HEK293 (cell line): ENCODE measurements around the gene CTIF.

Source experiments
- CTCF ChIA-PET: fragments of 350-600 bp; formaldehyde crosslinking; extraction: SDS; loops from one replicate; lab custom pipeline; 2021; ENCODE audit warnings: antibody characterized with exemption; lab: Yijun Ruan, JAX
- POLR2A ChIA-PET: fragments of 300-600 bp; formaldehyde crosslinking; extraction: SDS; loops from one replicate; lab custom pipeline; 2020; ENCODE audit warnings: antibody characterized with exemption, inconsistent platforms; lab: Yijun Ruan, JAX
- H3K27ac ChIP-seq: fragments of 200-500 bp; sonication (Bioruptor generic); 2 replicates; pipeline ENCODE4 v1.5.1; 2014; ENCODE audit warnings: low read depth, low read length, control low read depth, inconsistent platforms; ENCODE audit errors: extremely low read depth
- H3K36me3 ChIP-seq, 2 experiments: fragments of 200-500 bp in 1 of 2; sonication (Bioruptor generic) in 1 of 2; 1 replicate in 1 of 2; 2 replicates in 1 of 2; pipeline ENCODE4 v1.5.1; 2014 to 2017; ENCODE audit warnings: inconsistent platforms in 2 of 2, low read length in 2 of 2; ENCODE audit not compliant: control insufficient read depth in 2 of 2, insufficient read depth in 1 of 2
- H3K4me1 ChIP-seq: fragments of 200-500 bp; sonication (Bioruptor generic); 2 replicates; pipeline ENCODE4 v1.5.1; 2014; ENCODE audit warnings: mild to moderate bottlenecking, low read length, inconsistent platforms; ENCODE audit not compliant: control insufficient read depth, insufficient read depth
- H3K4me3 ChIP-seq: 2 replicates; pipeline ENCODE4 v1.5.1; 2011; ENCODE audit warnings: low read depth, mild to moderate bottlenecking, control low read depth, low read length, moderate library complexity
- H3K9me3 ChIP-seq: fragments of 200-500 bp; sonication (Bioruptor generic); 2 replicates; pipeline ENCODE4 v1.5.1; 2014; ENCODE audit warnings: low read depth, low read length, inconsistent platforms; ENCODE audit not compliant: control insufficient read depth, insufficient read depth
- BCL11A ChIP-seq: fragments of 450-650 bp; formaldehyde crosslinking; IDR thresholded peaks from 2 replicates; pipeline ENCODE4 v1.5.1; 2016; ENCODE audit warnings: low read depth, missing biosample characterization, missing genetic modification characterization
- GFI1B ChIP-seq: fragments of 450-650 bp; formaldehyde crosslinking; IDR thresholded peaks from 2 replicates; pipeline ENCODE4 v1.5.1; 2016; ENCODE audit warnings: missing biosample characterization, missing genetic modification characterization
- KLF16 ChIP-seq: fragments of 450-650 bp; formaldehyde crosslinking; IDR thresholded peaks from 2 replicates; pipeline ENCODE4 v1.5.1; 2017; ENCODE audit warnings: missing biosample characterization, missing genetic modification characterization
- SP2 ChIP-seq: fragments of 450-650 bp; formaldehyde crosslinking; IDR thresholded peaks from 2 replicates; pipeline ENCODE4 v1.5.1; 2016; ENCODE audit warnings: missing biosample characterization, missing genetic modification characterization
- SP3 ChIP-seq: fragments of 450-650 bp; formaldehyde crosslinking; IDR thresholded peaks from 2 replicates; pipeline ENCODE4 v1.5.1; 2016; ENCODE audit warnings: missing biosample characterization, missing genetic modification characterization
- ZBTB8A ChIP-seq: fragments of 450-650 bp; formaldehyde crosslinking; IDR thresholded peaks from 2 replicates; pipeline ENCODE4 v1.5.1; 2016; ENCODE audit warnings: missing biosample characterization, missing genetic modification characterization
- ZNF10 ChIP-seq: fragments of 450-650 bp; formaldehyde crosslinking; IDR thresholded peaks from 2 replicates; pipeline ENCODE4 v1.5.1; 2017; ENCODE audit warnings: missing biosample characterization, missing genetic modification characterization
- ZNF114 ChIP-seq: fragments of 450-650 bp; formaldehyde crosslinking; IDR thresholded peaks from 2 replicates; pipeline ENCODE4 v1.5.0; 2017; ENCODE audit warnings: missing biosample characterization, missing genetic modification characterization
- ZNF121 ChIP-seq: fragments of 450-650 bp; formaldehyde crosslinking; IDR thresholded peaks from 2 replicates; pipeline ENCODE4 v1.5.1; 2016; ENCODE audit warnings: missing biosample characterization, missing genetic modification characterization
- ZNF140 ChIP-seq: fragments of 450-650 bp; formaldehyde crosslinking; IDR thresholded peaks from 2 replicates; pipeline ENCODE4 v1.5.1; 2016; ENCODE audit warnings: missing biosample characterization, missing genetic modification characterization
- ZNF175 ChIP-seq: fragments of 450-650 bp; formaldehyde crosslinking; IDR thresholded peaks from 2 replicates; pipeline ENCODE4 v1.5.1; 2016; ENCODE audit warnings: missing biosample characterization, missing genetic modification characterization
- ZNF324 ChIP-seq: fragments of 450-650 bp; formaldehyde crosslinking; IDR thresholded peaks from 2 replicates; pipeline ENCODE4 v1.5.1; 2016; ENCODE audit warnings: missing biosample characterization, missing genetic modification characterization
- ZNF426 ChIP-seq: fragments of 450-650 bp; formaldehyde crosslinking; IDR thresholded peaks from 2 replicates; pipeline ENCODE4 v1.5.1; 2017; ENCODE audit warnings: missing biosample characterization, missing genetic modification characterization, mild to moderate bottlenecking, inconsistent platforms, moderate library complexity
- ZNF558 ChIP-seq: fragments of 450-650 bp; formaldehyde crosslinking; IDR thresholded peaks from 2 replicates; pipeline ENCODE4 v1.5.1; 2016; ENCODE audit warnings: missing biosample characterization, missing genetic modification characterization
- ZNF571 ChIP-seq: fragments of 450-650 bp; formaldehyde crosslinking; IDR thresholded peaks from 2 replicates; pipeline ENCODE4 v1.5.0; 2017; ENCODE audit warnings: missing biosample characterization, missing genetic modification characterization
- ZNF600 ChIP-seq: fragments of 450-650 bp; formaldehyde crosslinking; IDR thresholded peaks from 2 replicates; pipeline ENCODE4 v1.5.1; 2016; ENCODE audit warnings: missing biosample characterization, missing genetic modification characterization
- ZNF624 ChIP-seq: fragments of 450-650 bp; formaldehyde crosslinking; IDR thresholded peaks from 2 replicates; pipeline ENCODE4 v1.5.1; 2017; ENCODE audit warnings: missing biosample characterization, missing genetic modification characterization
- ZNF660 ChIP-seq: fragments of 450-650 bp; IDR thresholded peaks from 2 replicates; pipeline ENCODE4 v1.5.1; 2018; ENCODE audit warnings: missing biosample characterization, mild to moderate bottlenecking, missing genetic modification characterization
- ZNF670 ChIP-seq: fragments of 450-650 bp; formaldehyde crosslinking; IDR thresholded peaks from 2 replicates; pipeline ENCODE4 v1.5.1; 2016; ENCODE audit warnings: missing biosample characterization, missing genetic modification characterization, low read depth
- ZNF747 ChIP-seq: fragments of 450-650 bp; formaldehyde crosslinking; IDR thresholded peaks from 2 replicates; pipeline ENCODE4 v1.5.1; 2016; ENCODE audit warnings: missing biosample characterization, missing genetic modification characterization
- ZXDB ChIP-seq: fragments of 450-650 bp; formaldehyde crosslinking; IDR thresholded peaks from 2 replicates; pipeline ENCODE4 v1.5.1; 2016; ENCODE audit warnings: missing biosample characterization, missing genetic modification characterization
- TF ChIP-seq, protein P1 (sequence below): fragments of 450-650 bp; formaldehyde crosslinking; IDR thresholded peaks from 2 replicates; pipeline ENCODE4 v1.5.1; 2016; ENCODE audit warnings: missing biosample characterization, missing genetic modification characterization
- TF ChIP-seq, protein P2 (sequence below): fragments of 450-650 bp; formaldehyde crosslinking; conservative IDR thresholded peaks from 2 replicates; pipeline ENCODE4 v1.5.1; 2016; ENCODE audit warnings: low read depth, missing biosample characterization, missing genetic modification characterization
- TF ChIP-seq, protein P3 (sequence below): fragments of 450-650 bp; formaldehyde crosslinking; IDR thresholded peaks from 2 replicates; pipeline ENCODE4; 2016; ENCODE audit warnings: missing biosample characterization, missing genetic modification characterization
- TF ChIP-seq, protein P4 (sequence below): fragments of 450-650 bp; formaldehyde crosslinking; IDR thresholded peaks from 2 replicates; pipeline ENCODE4 v1.5.1; 2016; ENCODE audit warnings: missing biosample characterization, missing genetic modification characterization
- TF ChIP-seq, protein P5 (sequence below): fragments of 450-650 bp; formaldehyde crosslinking; IDR thresholded peaks from 2 replicates; pipeline ENCODE4 v1.5.1; 2016; ENCODE audit warnings: missing biosample characterization, missing genetic modification characterization

CTIF gene

DNA sequence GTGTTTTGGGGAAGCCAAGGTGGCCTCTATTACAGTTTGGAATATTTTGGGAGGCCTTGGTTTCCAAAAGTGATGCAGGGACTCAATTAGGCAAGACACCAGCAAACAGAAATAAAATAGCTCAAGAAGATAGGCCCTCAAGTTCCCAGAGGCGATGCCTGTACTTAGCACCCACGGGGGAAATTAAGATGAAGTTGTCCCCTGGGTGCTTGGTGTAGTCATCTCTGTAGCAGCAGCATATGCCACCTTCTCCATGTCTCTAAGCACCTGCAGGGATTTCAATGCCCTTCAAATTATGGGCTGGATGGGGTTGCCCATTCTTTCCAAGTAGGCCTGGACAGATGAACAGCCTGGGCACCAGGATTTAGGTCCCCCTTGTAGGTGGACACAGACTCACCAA is 185.0 kb downstream of the CTIF start:
- Histone ChIP-seq H3K9me3 (no peaks in the 10 kb centered on the region), H3K4me3 (no peak overlapping the region), H3K36me3 (no peaks in the 10 kb centered on the region), H3K4me1 (peaks cover 15% of the 10 kb centered on the region), H3K27ac (no peak overlapping the region)
- POLR2A ChIA-PET: no interaction called here
- TF ChIP-seq ZNF10 (tag by site-specific recombination): no peak
- TF ChIP-seq, protein P1, sequence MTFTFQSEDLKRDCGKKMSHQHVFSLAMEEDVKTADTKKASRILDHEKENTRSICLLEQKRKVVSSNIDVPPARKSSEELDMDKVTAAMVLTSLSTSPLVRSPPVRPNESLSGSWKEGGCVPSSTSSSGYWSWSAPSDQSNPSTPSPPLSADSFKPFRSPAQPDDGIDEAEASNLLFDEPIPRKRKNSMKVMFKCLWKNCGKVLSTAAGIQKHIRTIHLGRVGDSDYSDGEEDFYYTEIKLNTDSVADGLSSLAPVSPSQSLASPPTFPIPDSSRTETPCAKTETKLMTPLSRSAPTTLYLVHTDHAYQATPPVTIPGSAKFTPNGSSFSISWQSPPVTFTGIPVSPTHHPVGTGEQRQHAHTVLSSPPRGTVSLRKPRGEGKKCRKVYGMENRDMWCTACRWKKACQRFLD (tag by site-specific recombination): no peak
- no peak for TF ChIP-seq KLF16 (tag by site-specific recombination)
- TF ChIP-seq ZNF558: no peak
- TF ChIP-seq, protein P2, sequence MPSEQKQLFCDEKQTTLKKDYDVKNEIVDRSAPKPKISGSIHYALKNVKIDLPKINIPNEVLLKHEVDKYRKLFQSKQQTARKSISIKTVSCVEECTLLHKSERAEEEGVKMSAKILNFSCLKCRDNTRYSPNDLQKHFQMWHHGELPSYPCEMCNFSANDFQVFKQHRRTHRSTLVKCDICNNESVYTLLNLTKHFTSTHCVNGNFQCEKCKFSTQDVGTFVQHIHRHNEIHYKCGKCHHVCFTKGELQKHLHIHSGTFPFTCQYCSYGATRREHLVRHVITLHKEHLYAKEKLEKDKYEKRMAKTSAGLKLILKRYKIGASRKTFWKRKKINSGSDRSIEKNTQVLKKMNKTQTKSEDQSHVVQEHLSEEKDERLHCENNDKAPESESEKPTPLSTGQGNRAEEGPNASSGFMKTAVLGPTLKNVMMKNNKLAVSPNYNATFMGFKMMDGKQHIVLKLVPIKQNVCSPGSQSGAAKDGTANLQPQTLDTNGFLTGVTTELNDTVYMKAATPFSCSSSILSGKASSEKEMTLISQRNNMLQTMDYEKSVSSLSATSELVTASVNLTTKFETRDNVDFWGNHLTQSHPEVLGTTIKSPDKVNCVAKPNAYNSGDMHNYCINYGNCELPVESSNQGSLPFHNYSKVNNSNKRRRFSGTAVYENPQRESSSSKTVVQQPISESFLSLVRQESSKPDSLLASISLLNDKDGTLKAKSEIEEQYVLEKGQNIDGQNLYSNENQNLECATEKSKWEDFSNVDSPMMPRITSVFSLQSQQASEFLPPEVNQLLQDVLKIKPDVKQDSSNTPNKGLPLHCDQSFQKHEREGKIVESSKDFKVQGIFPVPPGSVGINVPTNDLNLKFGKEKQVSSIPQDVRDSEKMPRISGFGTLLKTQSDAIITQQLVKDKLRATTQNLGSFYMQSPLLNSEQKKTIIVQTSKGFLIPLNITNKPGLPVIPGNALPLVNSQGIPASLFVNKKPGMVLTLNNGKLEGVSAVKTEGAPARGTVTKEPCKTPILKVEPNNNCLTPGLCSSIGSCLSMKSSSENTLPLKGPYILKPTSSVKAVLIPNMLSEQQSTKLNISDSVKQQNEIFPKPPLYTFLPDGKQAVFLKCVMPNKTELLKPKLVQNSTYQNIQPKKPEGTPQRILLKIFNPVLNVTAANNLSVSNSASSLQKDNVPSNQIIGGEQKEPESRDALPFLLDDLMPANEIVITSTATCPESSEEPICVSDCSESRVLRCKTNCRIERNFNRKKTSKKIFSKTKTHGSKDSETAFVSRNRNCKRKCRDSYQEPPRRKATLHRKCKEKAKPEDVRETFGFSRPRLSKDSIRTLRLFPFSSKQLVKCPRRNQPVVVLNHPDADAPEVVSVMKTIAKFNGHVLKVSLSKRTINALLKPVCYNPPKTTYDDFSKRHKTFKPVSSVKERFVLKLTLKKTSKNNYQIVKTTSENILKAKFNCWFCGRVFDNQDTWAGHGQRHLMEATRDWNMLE: no peak
- no peak for TF ChIP-seq ZNF600
- no peak for TF ChIP-seq ZXDB
- TF ChIP-seq, protein P3, sequence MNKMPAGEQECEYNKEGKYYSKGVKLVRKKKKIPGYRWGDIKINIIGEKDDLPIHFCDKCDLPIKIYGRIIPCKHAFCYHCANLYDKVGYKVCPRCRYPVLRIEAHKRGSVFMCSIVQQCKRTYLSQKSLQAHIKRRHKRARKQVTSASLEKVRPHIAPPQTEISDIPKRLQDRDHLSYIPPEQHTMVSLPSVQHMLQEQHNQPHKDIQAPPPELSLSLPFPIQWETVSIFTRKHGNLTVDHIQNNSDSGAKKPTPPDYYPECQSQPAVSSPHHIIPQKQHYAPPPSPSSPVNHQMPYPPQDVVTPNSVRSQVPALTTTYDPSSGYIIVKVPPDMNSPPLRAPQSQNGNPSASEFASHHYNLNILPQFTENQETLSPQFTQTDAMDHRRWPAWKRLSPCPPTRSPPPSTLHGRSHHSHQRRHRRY (tag by site-specific recombination): no peak
- TF ChIP-seq, protein P4, sequence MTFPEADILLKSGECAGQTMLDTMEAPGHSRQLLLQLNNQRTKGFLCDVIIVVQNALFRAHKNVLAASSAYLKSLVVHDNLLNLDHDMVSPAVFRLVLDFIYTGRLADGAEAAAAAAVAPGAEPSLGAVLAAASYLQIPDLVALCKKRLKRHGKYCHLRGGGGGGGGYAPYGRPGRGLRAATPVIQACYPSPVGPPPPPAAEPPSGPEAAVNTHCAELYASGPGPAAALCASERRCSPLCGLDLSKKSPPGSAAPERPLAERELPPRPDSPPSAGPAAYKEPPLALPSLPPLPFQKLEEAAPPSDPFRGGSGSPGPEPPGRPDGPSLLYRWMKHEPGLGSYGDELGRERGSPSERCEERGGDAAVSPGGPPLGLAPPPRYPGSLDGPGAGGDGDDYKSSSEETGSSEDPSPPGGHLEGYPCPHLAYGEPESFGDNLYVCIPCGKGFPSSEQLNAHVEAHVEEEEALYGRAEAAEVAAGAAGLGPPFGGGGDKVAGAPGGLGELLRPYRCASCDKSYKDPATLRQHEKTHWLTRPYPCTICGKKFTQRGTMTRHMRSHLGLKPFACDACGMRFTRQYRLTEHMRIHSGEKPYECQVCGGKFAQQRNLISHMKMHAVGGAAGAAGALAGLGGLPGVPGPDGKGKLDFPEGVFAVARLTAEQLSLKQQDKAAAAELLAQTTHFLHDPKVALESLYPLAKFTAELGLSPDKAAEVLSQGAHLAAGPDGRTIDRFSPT (tag by site-specific recombination): no peak
- no peak for TF ChIP-seq ZNF121 (tag by site-specific recombination)
- no peak for TF ChIP-seq ZNF670 (tag by site-specific recombination)
- TF ChIP-seq SP2: no peak
- TF ChIP-seq BCL11A (tag by site-specific recombination): no peak
- TF ChIP-seq, protein P5, sequence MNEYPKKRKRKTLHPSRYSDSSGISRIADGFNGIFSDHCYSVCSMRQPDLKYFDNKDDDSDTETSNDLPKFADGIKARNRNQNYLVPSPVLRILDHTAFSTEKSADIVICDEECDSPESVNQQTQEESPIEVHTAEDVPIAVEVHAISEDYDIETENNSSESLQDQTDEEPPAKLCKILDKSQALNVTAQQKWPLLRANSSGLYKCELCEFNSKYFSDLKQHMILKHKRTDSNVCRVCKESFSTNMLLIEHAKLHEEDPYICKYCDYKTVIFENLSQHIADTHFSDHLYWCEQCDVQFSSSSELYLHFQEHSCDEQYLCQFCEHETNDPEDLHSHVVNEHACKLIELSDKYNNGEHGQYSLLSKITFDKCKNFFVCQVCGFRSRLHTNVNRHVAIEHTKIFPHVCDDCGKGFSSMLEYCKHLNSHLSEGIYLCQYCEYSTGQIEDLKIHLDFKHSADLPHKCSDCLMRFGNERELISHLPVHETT (tag by site-specific recombination): no peak
- TF ChIP-seq ZBTB8A: no peak
- CTCF ChIA-PET: no interaction called here

DNA sequence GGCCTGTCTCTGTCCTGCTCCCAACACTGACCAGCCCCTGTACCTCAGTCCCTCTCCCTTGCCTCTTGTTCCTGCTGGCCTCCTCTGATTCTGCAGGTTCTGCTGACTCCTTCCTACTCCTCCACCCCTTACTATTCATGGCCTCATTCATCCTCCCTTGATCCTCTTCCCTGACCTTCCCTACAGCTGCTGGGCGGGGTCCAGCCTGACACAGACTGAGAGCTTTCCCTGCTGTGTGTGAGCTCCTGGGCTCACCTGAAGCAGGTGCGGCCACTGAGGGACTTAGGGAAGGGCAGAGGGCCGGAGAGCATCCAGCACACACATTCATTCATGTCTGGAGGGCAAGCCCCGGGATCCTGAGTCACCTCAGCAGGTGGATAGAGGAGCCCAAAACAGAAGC is 185.6 kb downstream of the CTIF start:
- H3K9me3 ChIP-seq: no peaks in the 10 kb centered on the region
- peaks cover 15% of the 10 kb centered on the region for H3K4me1 ChIP-seq
- POLR2A ChIA-PET: no interaction called here
- H3K27ac ChIP-seq: no peak overlapping the region
- CTCF ChIA-PET: interaction anchor here (0.7 kb wide), 1 partner anchor 184 kb away, joined by 4 read pairs; no protein-coding TSS in a partner anchor
- H3K4me3 ChIP-seq: no peak overlapping the region
- H3K36me3 ChIP-seq: no peaks in the 10 kb centered on the region
- TF ChIP-seq ZNF571 (tag by site-specific recombination) (no peak), ZNF600 (no peak), ZNF175 (no peak), ZNF660 (no peak), ZNF114 (tag by site-specific recombination) (no peak), ZNF624 (tag by site-specific recombination) (no peak), ZNF140 (tag by site-specific recombination) (no peak), GFI1B (tag by site-specific recombination) (no peak), ZNF426 (no peak), ZNF747 (no peak), ZXDB (no peak), ZNF324 (tag by site-specific recombination) (no peak), SP3 (tag by site-specific recombination) (no peak), BCL11A (tag by site-specific recombination) (no peak)
